Fibroblast of lung (primary cell): Measurements from ENCODE around the gene ZBTB37. TPM values are rescaled to one million over a fixed set of nuclear protein-coding genes. Genes with fewer than 3 reads are reported as not detected.
"Not testable (repeated sequence)": the region's sequence is repeated elsewhere in the genome, so short reads cannot be mapped to it uniquely, and the experiment has no call there.

Experiments used
- DNase-seq, 2 donors: peaks; one replicate each; pipeline versions ENCODE4 v3.0.0 to v3.0.0-alpha.2; 2010; ENCODE audit warnings: low read depth in 2 of 2
- H2AFZ ChIP-seq: 2 replicates; pipeline ENCODE4 v1.5.1; 2012; ENCODE audit warnings: low read length, control low read depth, inconsistent platforms
- H3K27ac ChIP-seq: 2 replicates; pipeline ENCODE4 v1.5.1; 2011; ENCODE audit warnings: low read length, control low read depth; ENCODE audit not compliant: insufficient read depth
- H3K27me3 ChIP-seq: 2 replicates; pipeline ENCODE4 v1.5.1; 2011; ENCODE audit warnings: mild to moderate bottlenecking, low read length; ENCODE audit not compliant: control insufficient read depth, insufficient read depth
- H3K36me3 ChIP-seq: 2 replicates; pipeline ENCODE4 v1.5.1; 2011; ENCODE audit warnings: low read length; ENCODE audit not compliant: control insufficient read depth, insufficient read depth
- H3K4me1 ChIP-seq: 2 replicates; pipeline ENCODE4 v1.5.1; 2011; ENCODE audit warnings: low read length; ENCODE audit not compliant: control insufficient read depth, insufficient read depth; ENCODE audit errors: extremely low read depth
- H3K4me2 ChIP-seq: 2 replicates; pipeline ENCODE4 v1.5.1; 2011; ENCODE audit warnings: low read length, control low read depth; ENCODE audit not compliant: insufficient read depth; ENCODE audit errors: extremely low read depth
- H3K4me3 ChIP-seq, 4 experiments: fragments of 200-600 bp in 1 of 4; sonication (generic) in 1 of 4; replicated peaks in 1 of 4; 2 replicates each; pipeline ENCODE4 v1.5.1; 2011 to 2016; ENCODE audit warnings: low read length in 4 of 4, low read depth in 3 of 4, mild to moderate bottlenecking in 3 of 4, control low read depth in 2 of 4, inconsistent platforms in 1 of 4, mixed read lengths in 1 of 4; ENCODE audit not compliant: insufficient read depth in 1 of 4; ENCODE audit errors: control extremely low read depth in 1 of 4
- H3K79me2 ChIP-seq: 2 replicates; pipeline ENCODE4 v1.5.1; 2012; ENCODE audit warnings: mild to moderate bottlenecking, low read length, inconsistent platforms; ENCODE audit not compliant: control insufficient read depth, insufficient read depth
- H3K9ac ChIP-seq: 2 replicates; pipeline ENCODE4 v1.5.1; 2011; ENCODE audit warnings: mild to moderate bottlenecking, low read length, control low read depth; ENCODE audit not compliant: insufficient read depth
- H3K9me3 ChIP-seq: 2 replicates; pipeline ENCODE4 v1.5.1; 2012; ENCODE audit warnings: low read depth, low read length; ENCODE audit not compliant: control insufficient read depth, insufficient read depth
- H4K20me1 ChIP-seq: 2 replicates; pipeline ENCODE4 v1.5.1; 2011; ENCODE audit warnings: low read length; ENCODE audit not compliant: control insufficient read depth, insufficient read depth; ENCODE audit errors: extremely low read depth
- EZH2 ChIP-seq: IDR thresholded peaks from 2 replicates; pipeline ENCODE4 v1.5.1; 2012; ENCODE audit warnings: low read length, control low read depth, mild to moderate bottlenecking; ENCODE audit errors: missing control alignments
- polyA plus RNA-seq, 2 donors: library from polyadenylated mRNA; depleted of rRNA in 1 of 2; stranded (reverse) in 1 of 2; unstranded in 1 of 2; fragments of >200 nt; gene quantifications; 2 replicates each; pipeline ENCODE4 v1.2.1, GENCODE V29; 2011 to 2012; ENCODE audit warnings: missing spikeins in 1 of 2
- total RNA-seq: library from RNA; depleted of rRNA; stranded (reverse); fragments of >200 nt; gene quantifications from 2 replicates; pipeline ENCODE4 v1.2.1, GENCODE V29; 2014
- TF ChIP-seq, protein P1 (sequence below), 2 donors: IDR thresholded peaks in 1 of 2; conservative IDR thresholded peaks in 1 of 2; 1 replicate in 1 of 2; 2 replicates in 1 of 2; pipeline ENCODE4 v1.5.1; 2011 to 2012; ENCODE audit warnings: low read length in 2 of 2, control low read depth in 1 of 2, inconsistent platforms in 1 of 2, low read depth in 1 of 2, mild to moderate bottlenecking in 1 of 2

Gene ZBTB37
- total and polyA plus RNA-seq, 2 donors (not counting 1 experiment from before 2014, with no cell fraction given): 3.0 to 8.3 TPM

DNA sequence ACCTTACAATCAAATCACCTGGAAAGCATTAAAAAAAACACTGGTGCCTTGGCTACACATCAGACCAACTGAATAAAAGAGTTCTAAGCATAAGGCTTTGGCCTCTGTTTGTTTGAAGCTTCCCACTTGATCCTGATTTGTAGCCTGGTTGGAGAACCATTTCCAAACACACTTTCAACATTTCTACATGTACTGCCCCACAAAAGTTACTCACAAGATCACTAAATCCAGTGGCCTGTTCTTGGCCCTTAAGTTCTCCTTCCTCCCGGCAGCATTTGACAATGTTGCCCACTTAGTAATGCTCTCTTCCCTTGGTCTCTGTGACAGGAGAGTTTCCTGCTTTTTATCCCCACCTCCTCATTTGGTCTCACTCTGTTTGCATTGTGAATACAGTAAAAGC is 12.2 kb upstream of the ZBTB37 start:
- Histone ChIP-seq H4K20me1 (no peaks in the 10 kb centered on the region), H3K9ac (no peak overlapping the region), H3K36me3 (peaks cover 4% of the 10 kb centered on the region), H3K27ac (no peak overlapping the region), H3K4me3 (no peak overlapping the region), H3K27me3 (no peaks in the 10 kb centered on the region), H3K79me2 (no peaks in the 10 kb centered on the region), H3K4me2 (no peak overlapping the region), H3K9me3 (no peaks in the 10 kb centered on the region), H2AFZ (no peak overlapping the region), H3K4me1 (peaks cover 8% of the 10 kb centered on the region)
- TF ChIP-seq, protein P1, sequence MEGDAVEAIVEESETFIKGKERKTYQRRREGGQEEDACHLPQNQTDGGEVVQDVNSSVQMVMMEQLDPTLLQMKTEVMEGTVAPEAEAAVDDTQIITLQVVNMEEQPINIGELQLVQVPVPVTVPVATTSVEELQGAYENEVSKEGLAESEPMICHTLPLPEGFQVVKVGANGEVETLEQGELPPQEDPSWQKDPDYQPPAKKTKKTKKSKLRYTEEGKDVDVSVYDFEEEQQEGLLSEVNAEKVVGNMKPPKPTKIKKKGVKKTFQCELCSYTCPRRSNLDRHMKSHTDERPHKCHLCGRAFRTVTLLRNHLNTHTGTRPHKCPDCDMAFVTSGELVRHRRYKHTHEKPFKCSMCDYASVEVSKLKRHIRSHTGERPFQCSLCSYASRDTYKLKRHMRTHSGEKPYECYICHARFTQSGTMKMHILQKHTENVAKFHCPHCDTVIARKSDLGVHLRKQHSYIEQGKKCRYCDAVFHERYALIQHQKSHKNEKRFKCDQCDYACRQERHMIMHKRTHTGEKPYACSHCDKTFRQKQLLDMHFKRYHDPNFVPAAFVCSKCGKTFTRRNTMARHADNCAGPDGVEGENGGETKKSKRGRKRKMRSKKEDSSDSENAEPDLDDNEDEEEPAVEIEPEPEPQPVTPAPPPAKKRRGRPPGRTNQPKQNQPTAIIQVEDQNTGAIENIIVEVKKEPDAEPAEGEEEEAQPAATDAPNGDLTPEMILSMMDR (conservative IDR thresholded peaks at IDR 0.05 in 1 of 2, IDR thresholded peaks at IDR 0.05 in 1 of 2; ENCODE audit: low read depth in 1 of 2, low read length in 2 of 2): no peak
- no peak for TF ChIP-seq EZH2
- DNase-seq: no peak

DNA sequence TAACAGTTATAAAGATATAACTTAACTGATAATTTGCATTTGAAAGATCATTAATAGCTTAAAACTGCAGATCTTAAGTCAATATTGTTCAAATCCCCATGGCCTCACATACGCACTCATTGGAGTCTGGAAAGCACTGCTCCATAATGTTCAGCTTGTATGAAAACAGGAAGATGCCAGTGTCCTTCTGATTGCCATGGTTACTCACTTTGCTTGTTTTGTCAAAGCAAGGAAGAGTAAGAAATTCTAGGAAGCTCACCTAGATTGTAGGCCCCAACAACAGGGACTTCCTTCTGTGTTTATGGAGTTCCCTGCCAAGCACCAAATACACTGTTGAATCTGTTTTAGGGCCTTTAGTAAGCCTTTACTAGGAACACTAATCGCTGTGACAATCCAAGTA is 11.3 kb upstream of the ZBTB37 start:
- no peak overlapping the region for H3K27ac ChIP-seq
- DNase-seq: no peak
- no peak overlapping the region for H3K4me3 ChIP-seq
- H3K9ac ChIP-seq: no peak overlapping the region
- peaks cover 8% of the 10 kb centered on the region for H3K4me1 ChIP-seq
- H3K36me3 ChIP-seq: peaks cover 3% of the 10 kb centered on the region
- no peaks in the 10 kb centered on the region for H4K20me1 ChIP-seq
- no peaks in the 10 kb centered on the region for H3K27me3 ChIP-seq
- H3K9me3 ChIP-seq: no peaks in the 10 kb centered on the region
- no peak overlapping the region for H2AFZ ChIP-seq
- TF ChIP-seq, protein P1 (conservative IDR thresholded peaks at IDR 0.05 in 1 of 2, IDR thresholded peaks at IDR 0.05 in 1 of 2; ENCODE audit: low read depth in 1 of 2, low read length in 2 of 2): no peak
- no peak for TF ChIP-seq EZH2
- H3K4me2 ChIP-seq: no peak overlapping the region
- H3K79me2 ChIP-seq: no peaks in the 10 kb centered on the region

DNA sequence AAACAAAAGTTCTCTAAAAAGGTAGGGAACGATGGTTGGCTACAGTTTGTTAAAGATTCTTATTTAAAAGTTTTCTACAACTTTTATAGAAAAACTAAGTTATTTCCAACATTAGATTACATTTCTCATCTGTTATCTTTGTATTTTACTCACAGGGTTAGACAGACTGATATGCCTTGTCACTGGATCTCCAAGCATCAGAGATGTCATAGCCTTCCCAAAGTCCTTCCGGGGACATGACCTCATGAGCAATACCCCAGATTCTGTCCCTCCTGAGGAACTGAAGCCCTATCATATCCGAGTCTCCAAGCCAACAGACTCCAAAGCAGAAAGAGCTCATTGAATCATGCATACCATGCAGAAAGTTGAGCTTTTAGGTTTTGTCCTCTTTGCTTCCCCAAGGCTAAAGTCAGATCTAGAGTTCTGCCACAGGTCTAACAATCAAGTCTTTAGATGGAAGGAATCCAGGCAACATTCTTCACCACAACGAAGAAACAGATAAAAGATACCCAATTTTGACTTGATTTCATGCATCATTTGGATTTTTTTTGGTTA is 10.7 kb upstream of the ZBTB37 start:
- DNase-seq: no peak
- TF ChIP-seq EZH2: no peak
- Histone ChIP-seq H3K36me3 (peaks cover 2% of the 10 kb centered on the region), H3K27ac (no peak overlapping the region), H3K4me2 (no peak overlapping the region), H4K20me1 (no peaks in the 10 kb centered on the region), H2AFZ (no peak overlapping the region), H3K4me1 (peaks cover 8% of the 10 kb centered on the region), H3K9me3 (no peaks in the 10 kb centered on the region), H3K4me3 (no peak overlapping the region), H3K9ac (no peak overlapping the region), H3K27me3 (no peaks in the 10 kb centered on the region), H3K79me2 (no peaks in the 10 kb centered on the region)

DNA sequence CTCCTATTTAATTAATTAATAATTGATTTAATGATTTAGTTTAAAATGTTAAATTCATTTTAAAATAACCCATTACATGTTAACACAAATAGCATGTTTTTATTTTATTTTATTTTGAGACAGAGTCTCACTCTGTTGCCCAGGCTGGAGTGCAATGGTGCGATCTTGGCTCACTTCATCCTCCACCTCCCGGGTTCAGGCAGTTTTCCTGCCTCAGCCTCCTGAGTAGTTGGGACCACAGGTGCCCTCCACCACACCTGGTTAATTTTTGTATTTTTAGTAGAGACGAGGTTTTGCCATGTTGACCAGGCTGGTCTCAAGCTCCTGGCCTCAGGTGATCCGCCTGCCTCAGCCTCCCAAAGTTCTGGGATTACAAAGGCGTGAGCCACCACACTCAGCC is 8.6 kb upstream of the ZBTB37 start:
- H3K9me3 ChIP-seq, H3K4me1 ChIP-seq, H2AFZ ChIP-seq, H3K9ac ChIP-seq, H3K27ac ChIP-seq, H3K27me3 ChIP-seq, H3K4me2 ChIP-seq, DNase-seq, H4K20me1 ChIP-seq, H3K79me2 ChIP-seq, H3K4me3 ChIP-seq: not testable (repeated sequence)
- H3K36me3 ChIP-seq: peaks cover 11% of the 10 kb centered on the region
